SH-SY5Y (cell line): ENCODE results near the gene CCDC85C.

Source experiments
- GATA2 ChIP-seq: IDR thresholded peaks from 2 replicates; pipeline ENCODE4 v1.6.1; 2011; ENCODE audit warnings: mild to moderate bottlenecking, low read depth, low read length
- GATA3 ChIP-seq: IDR thresholded peaks from 2 replicates; pipeline ENCODE4 v1.6.1; 2011; ENCODE audit warnings: low read depth, mild to moderate bottlenecking, low read length, moderate library complexity

- TF ChIP-seq GATA2 (no peak), GATA3 (no peak)
These were observed 27.7 kb downstream of the CCDC85C start for GRCh38 chr14:99576304-99576703.
